GM21526 (cell line): ENCODE data around the gene BLTP2.
A peak's percentile ranks its signal among the peaks of the same experiment; 100 is the strongest.

Source experiments
- ATAC-seq: cut with Tn5 transposase; IDR thresholded peaks from one replicate; pipeline ENCODE4 v1.9.1; 2021; ENCODE audit warnings: moderate library complexity; ENCODE audit not compliant: unreplicated experiment, low FRiP score

BLTP2 gene

GRCh38 chr17:28599311-28600184 is 45.4 kb downstream of the BLTP2 start:
- ATAC-seq, result peak; percentile 35

GRCh38 chr17:28598799-28599310 is 46.1 kb downstream of the BLTP2 start, which contains the start of gene SPAG5:
SPAG5 (minus strand) TSS chr17:28599025; CDS start chr17:28598946, 79 bp downstream.
- ATAC-seq, result peak; percentile 62

GRCh38 chr17:28598389-28598788 is 46.6 kb downstream of the BLTP2 start:
- ATAC-seq, result no peak

GRCh38 chr17:28597606-28598383 is 47.2 kb downstream of the BLTP2 start:
- no peak for ATAC-seq
